Small intestine (tissue), 4 donors: ENCODE measurements around the gene LRPAP1. TPM values are rescaled to one million over a fixed set of nuclear protein-coding genes. Genes with fewer than 3 reads are reported as not detected.

Source experiments
- polyA plus RNA-seq, 4 donors: library from polyadenylated mRNA; stranded (reverse) in 3 of 4; unstranded in 1 of 4; fragments of 200-250 nt in 3 of 4; fragments of 120-200 nt in 1 of 4; gene quantifications; one replicate each; pipeline versions ENCODE4 v1.2.1 to v1.2.3, GENCODE V29; 2013
- donor health status: healthy with polysubstance abuse.
- donor health status: Bipolar disorder and iron deficiency.
- donor health status: healthy.

LRPAP1 gene
- polyA plus RNA-seq, 4 donors: 20.1 to 268 (median 69.6) TPM

Other genes with a start within 250 kb of the LRPAP1 start
- 10 to 100 TPM in 3 of 4 donors, 1 to 10 TPM in 1; 6.5 to 28.9 (median 12.6) TPM for gene RGS12, start 239.4 kb downstream of the LRPAP1 start, polyA plus RNA-seq
- gene HGFAC, start 90.5 kb downstream of the LRPAP1 start, polyA plus RNA-seq: under 1 TPM in 2 of 4 donors, not detected in 2; 0.21 to 0.30 TPM
- gene DOK7, start 69.1 kb downstream of the LRPAP1 start, polyA plus RNA-seq: 1 to 10 TPM in 1 of 4 donors, under 1 TPM in 2, not detected in 1; 0.28 to 7.5 (median 0.81) TPM
- 1 to 10 TPM in 1 of 4 donors, under 1 TPM in 1, not detected in 2; 0.21 to 4.6 TPM for gene ADRA2C, start 234.0 kb upstream of the LRPAP1 start, polyA plus RNA-seq